GM23338 (cell line): ENCODE data around the gene ARHGAP12. TPM values are rescaled to one million over a fixed set of nuclear protein-coding genes. Genes with fewer than 3 reads are reported as not detected.
A peak's percentile ranks its signal among the peaks of the same experiment; 100 is the strongest.

ENCODE experiments used
- ATAC-seq: fragments of 200-7000 bp; cut with Tn5 transposase; 3 replicates; pipeline ENCODE4 v1.9.1; 2020
- DNase-seq: peaks from one replicate; pipeline ENCODE4 v3.0.0-alpha.2; 2015; ENCODE audit warnings: low spot score
- H2AFZ ChIP-seq: fragments of 200-600 bp; sonication (generic); 2 replicates; pipeline ENCODE4 v1.8.0; 2016; ENCODE audit warnings: antibody characterized with exemption, mild to moderate bottlenecking, moderate library complexity
- H3F3A ChIP-seq: fragments of 200-600 bp; sonication (generic); replicated peaks from 2 replicates; pipeline ENCODE4 v1.8.0; 2017; ENCODE audit warnings: antibody characterized with exemption, mixed run types, low read depth
- H3K27ac ChIP-seq: fragments of 200-600 bp; sonication (generic); 2 replicates; pipeline ENCODE4 v1.6.1; 2016; ENCODE audit warnings: low read depth
- H3K27me3 ChIP-seq: fragments of 200-600 bp; sonication (generic); 2 replicates; pipeline ENCODE4 v1.8.0; 2016; ENCODE audit warnings: mild to moderate bottlenecking, mixed run types, moderate library complexity; ENCODE audit not compliant: insufficient read depth
- H3K36me3 ChIP-seq: fragments of 200-600 bp; sonication (generic); 2 replicates; pipeline ENCODE4 v1.8.0; 2016; ENCODE audit warnings: mild to moderate bottlenecking; ENCODE audit not compliant: insufficient read depth
- H3K4me1 ChIP-seq: fragments of 200-600 bp; sonication (generic); 2 replicates; pipeline ENCODE4 v1.8.0; 2016; ENCODE audit warnings: mild to moderate bottlenecking, moderate library complexity; ENCODE audit not compliant: insufficient read depth
- H3K4me2 ChIP-seq: fragments of 200-600 bp; sonication (generic); 2 replicates; pipeline ENCODE4 v1.7.1; 2017; ENCODE audit warnings: mixed run types
- H3K4me3 ChIP-seq: fragments of 200-600 bp; sonication (generic); 2 replicates; pipeline ENCODE4 v1.6.1; 2016; ENCODE audit warnings: mixed run types
- H3K79me2 ChIP-seq: fragments of 200-600 bp; sonication (generic); replicated peaks from 2 replicates; pipeline ENCODE4 v1.8.0; 2017; ENCODE audit warnings: mild to moderate bottlenecking; ENCODE audit not compliant: insufficient read depth
- H3K9me2 ChIP-seq: fragments of 200-600 bp; sonication (generic); 2 replicates; pipeline ENCODE4 v1.8.0; 2017; ENCODE audit not compliant: insufficient read depth
- H4K20me1 ChIP-seq: fragments of 200-600 bp; sonication (generic); replicated peaks from 2 replicates; pipeline ENCODE4 v1.8.0; 2017; ENCODE audit warnings: mild to moderate bottlenecking; ENCODE audit not compliant: insufficient read depth
- H3K27ac Mint-ChIP-seq: 2 replicates; pipeline ENCODE4 v1.8.0; 2020; ENCODE audit warnings: inconsistent platforms, mild to moderate bottlenecking, moderate library complexity, mixed read lengths
- H3K27me3 Mint-ChIP-seq: 3 replicates; pipeline ENCODE4 v1.8.0; 2022; ENCODE audit warnings: low read depth, mild to moderate bottlenecking, moderate library complexity, mixed read lengths, inconsistent platforms; ENCODE audit not compliant: insufficient read depth, poor library complexity
- H3K36me3 Mint-ChIP-seq: 3 replicates; pipeline ENCODE4 v1.8.0; 2021; ENCODE audit warnings: low read depth, mild to moderate bottlenecking, inconsistent platforms, moderate library complexity, mixed read lengths
- H3K4me1 Mint-ChIP-seq: 3 replicates; pipeline ENCODE4 v1.8.0; 2020; ENCODE audit warnings: mild to moderate bottlenecking, inconsistent platforms, mixed read lengths
- H3K4me3 Mint-ChIP-seq: 3 replicates; pipeline ENCODE4 v1.8.0; 2021; ENCODE audit warnings: moderate library complexity, mild to moderate bottlenecking, inconsistent platforms, mixed read lengths
- H3K9me3 Mint-ChIP-seq: 3 replicates; pipeline ENCODE4 v1.8.0; 2020; ENCODE audit warnings: moderate library complexity, mild to moderate bottlenecking, inconsistent platforms, mixed read lengths
- CREB1 ChIP-seq: fragments of 250-450 bp; sonication (Bioruptor Pico); IDR thresholded peaks from 2 replicates; pipeline ENCODE4 v1.5.0; 2020; ENCODE audit warnings: low read depth, mild to moderate bottlenecking, moderate library complexity
- EZH2 ChIP-seq: fragments of 200-600 bp; sonication (generic); IDR thresholded peaks from one replicate; pipeline ENCODE4 v1.8.0; 2017; ENCODE audit warnings: antibody characterized with exemption, mild to moderate bottlenecking, low read depth; ENCODE audit not compliant: unreplicated experiment
- EZH2phosphoT487 ChIP-seq: fragments of 200-600 bp; sonication (generic); IDR thresholded peaks from one replicate; pipeline ENCODE4 v1.8.1; 2018; ENCODE audit warnings: antibody characterized with exemption; ENCODE audit not compliant: unreplicated experiment
- JUNB ChIP-seq: IDR thresholded peaks from one replicate; pipeline ENCODE4 v1.6.1; 2016; ENCODE audit warnings: antibody characterized with exemption; ENCODE audit not compliant: unreplicated experiment
- NANOG ChIP-seq: IDR thresholded peaks from 2 replicates; pipeline ENCODE4 v1.6.1; 2016; ENCODE audit warnings: antibody characterized with exemption, borderline replicate concordance
- POLR2AphosphoS5 ChIP-seq: IDR thresholded peaks from 2 replicates; pipeline ENCODE4 v1.6.1; 2016; ENCODE audit warnings: antibody characterized with exemption, low read depth
- STAT1 ChIP-seq: IDR thresholded peaks from one replicate; pipeline ENCODE4 v1.6.1; 2016; ENCODE audit warnings: antibody characterized with exemption; ENCODE audit not compliant: unreplicated experiment
- ZNF114 ChIP-seq: fragments of 250-450 bp; sonication (Bioruptor Pico); IDR thresholded peaks from 2 replicates; pipeline ENCODE4 v1.5.0; 2020; ENCODE audit warnings: mild to moderate bottlenecking, moderate library complexity
- ZNF331 ChIP-seq: fragments of 250-450 bp; sonication (Bioruptor Pico); IDR thresholded peaks from 2 replicates; pipeline ENCODE4 v1.5.0; 2020; ENCODE audit warnings: low read depth, mild to moderate bottlenecking, moderate library complexity
- polyA plus RNA-seq: library from polyadenylated mRNA; unstranded; fragments of >200 nt; fragmentation: Nextera tagmentation; extraction: Ambion mirVana; gene quantifications from 2 replicates; pipeline ENCODE4 v1.2.1, GENCODE V29; 2016
- total RNA-seq: library from RNA; depleted of rRNA; stranded (reverse); fragments of >200 nt; shearing (Covaris generic); gene quantifications from 2 replicates; pipeline ENCODE4 v1.2.3, GENCODE V29; 2014
- TF ChIP-seq, protein P1 (sequence below): IDR thresholded peaks from one replicate; pipeline ENCODE4 v1.6.1; 2018; ENCODE audit warnings: antibody characterized with exemption; ENCODE audit not compliant: unreplicated experiment
- TF ChIP-seq, protein P2 (sequence below): IDR thresholded peaks from 2 replicates; pipeline ENCODE4 v1.6.1; 2016; ENCODE audit warnings: antibody characterized with exemption
- TF ChIP-seq, protein P3 (sequence below), 2 experiments: fragments of 200-600 bp in 1 of 2; sonication (generic) in 1 of 2; conservative IDR thresholded peaks; 2 replicates each; pipeline versions ENCODE4 v1.5.1 to v1.6.1; 2016 to 2017; ENCODE audit warnings: antibody characterized with exemption in 2 of 2, low read depth in 2 of 2, mild to moderate bottlenecking in 2 of 2, moderate library complexity in 1 of 2
- TF ChIP-seq, protein P4 (sequence below): fragments of 250-450 bp; sonication (Bioruptor Pico); IDR thresholded peaks from 2 replicates; pipeline ENCODE4 v1.5.0; 2020; ENCODE audit warnings: mild to moderate bottlenecking, moderate library complexity

The ARHGAP12 gene
- total and polyA plus RNA-seq, 2 experiments from 2014 or later = 27.5 to 50.7 TPM

DNA sequence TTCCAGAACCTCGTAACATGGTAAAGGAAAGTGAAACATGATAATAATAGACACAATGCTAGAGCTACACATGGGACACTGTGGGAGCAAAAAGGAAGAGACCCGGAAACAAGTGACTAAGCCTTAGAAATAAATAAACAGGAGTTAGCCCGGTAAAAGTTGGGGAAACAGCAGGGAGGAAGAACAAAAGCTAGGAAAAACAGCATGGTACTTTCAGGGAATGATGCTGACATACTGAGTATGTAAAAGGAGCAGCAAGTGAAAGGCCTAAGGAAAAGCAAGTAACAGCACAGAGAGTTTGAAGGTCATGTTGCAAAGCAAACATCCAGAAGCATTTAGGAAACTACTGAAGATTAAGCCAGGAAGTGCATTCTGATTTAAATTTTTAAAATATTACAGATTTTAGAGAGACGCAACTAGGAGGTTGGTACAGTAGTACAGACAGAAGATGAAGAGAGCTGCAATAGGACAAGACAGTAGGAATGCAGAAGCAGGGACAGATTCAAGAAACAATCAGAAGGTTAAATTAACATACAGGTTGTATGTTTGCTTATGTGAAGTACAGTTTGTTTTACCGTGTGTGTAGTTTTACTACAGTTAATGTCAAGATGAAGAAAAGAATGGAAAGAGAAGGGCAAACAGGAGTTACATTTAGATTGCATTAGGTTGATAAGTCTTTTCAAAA is 63.7 kb downstream of the ARHGAP12 start:
- H3K27ac Mint-ChIP-seq = peak overlapping the region; percentile 93

More for the DNA sequence above, 63.7 kb downstream of the ARHGAP12 start:
- no peak overlapping the region; the same call in 1 of the 2 replicates for H3K4me3 ChIP-seq
- H3K36me3 ChIP-seq = no peaks in the 10 kb centered on the region
- peak overlapping the region; percentile 23 for H3K4me2 ChIP-seq
- Mint-ChIP-seq H3K9me3 (no peaks in the 10 kb centered on the region), H3K4me3 (peak overlapping the region; percentile 52), H3K4me1 (peaks cover 41% of the 10 kb centered on the region), H3K27me3 (peaks cover 2% of the 10 kb centered on the region), H3K36me3 (peaks cover 6% of the 10 kb centered on the region; the same call in 2 of the 3 replicates)
- no peaks in the 10 kb centered on the region for H4K20me1 ChIP-seq
- H3K9me2 ChIP-seq = no peaks in the 10 kb centered on the region
- no peak for TF ChIP-seq POLR2AphosphoS5
- no peak for TF ChIP-seq STAT1
- no peak for TF ChIP-seq ZNF331 (CRISPR knock-in tag)
- TF ChIP-seq, protein P1, sequence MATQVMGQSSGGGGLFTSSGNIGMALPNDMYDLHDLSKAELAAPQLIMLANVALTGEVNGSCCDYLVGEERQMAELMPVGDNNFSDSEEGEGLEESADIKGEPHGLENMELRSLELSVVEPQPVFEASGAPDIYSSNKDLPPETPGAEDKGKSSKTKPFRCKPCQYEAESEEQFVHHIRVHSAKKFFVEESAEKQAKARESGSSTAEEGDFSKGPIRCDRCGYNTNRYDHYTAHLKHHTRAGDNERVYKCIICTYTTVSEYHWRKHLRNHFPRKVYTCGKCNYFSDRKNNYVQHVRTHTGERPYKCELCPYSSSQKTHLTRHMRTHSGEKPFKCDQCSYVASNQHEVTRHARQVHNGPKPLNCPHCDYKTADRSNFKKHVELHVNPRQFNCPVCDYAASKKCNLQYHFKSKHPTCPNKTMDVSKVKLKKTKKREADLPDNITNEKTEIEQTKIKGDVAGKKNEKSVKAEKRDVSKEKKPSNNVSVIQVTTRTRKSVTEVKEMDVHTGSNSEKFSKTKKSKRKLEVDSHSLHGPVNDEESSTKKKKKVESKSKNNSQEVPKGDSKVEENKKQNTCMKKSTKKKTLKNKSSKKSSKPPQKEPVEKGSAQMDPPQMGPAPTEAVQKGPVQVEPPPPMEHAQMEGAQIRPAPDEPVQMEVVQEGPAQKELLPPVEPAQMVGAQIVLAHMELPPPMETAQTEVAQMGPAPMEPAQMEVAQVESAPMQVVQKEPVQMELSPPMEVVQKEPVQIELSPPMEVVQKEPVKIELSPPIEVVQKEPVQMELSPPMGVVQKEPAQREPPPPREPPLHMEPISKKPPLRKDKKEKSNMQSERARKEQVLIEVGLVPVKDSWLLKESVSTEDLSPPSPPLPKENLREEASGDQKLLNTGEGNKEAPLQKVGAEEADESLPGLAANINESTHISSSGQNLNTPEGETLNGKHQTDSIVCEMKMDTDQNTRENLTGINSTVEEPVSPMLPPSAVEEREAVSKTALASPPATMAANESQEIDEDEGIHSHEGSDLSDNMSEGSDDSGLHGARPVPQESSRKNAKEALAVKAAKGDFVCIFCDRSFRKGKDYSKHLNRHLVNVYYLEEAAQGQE = no peak
- no peak for TF ChIP-seq CREB1 (CRISPR knock-in tag)
- TF ChIP-seq ZNF114 = no peak
- no peak for TF ChIP-seq EZH2phosphoT487
- TF ChIP-seq, protein P2, sequence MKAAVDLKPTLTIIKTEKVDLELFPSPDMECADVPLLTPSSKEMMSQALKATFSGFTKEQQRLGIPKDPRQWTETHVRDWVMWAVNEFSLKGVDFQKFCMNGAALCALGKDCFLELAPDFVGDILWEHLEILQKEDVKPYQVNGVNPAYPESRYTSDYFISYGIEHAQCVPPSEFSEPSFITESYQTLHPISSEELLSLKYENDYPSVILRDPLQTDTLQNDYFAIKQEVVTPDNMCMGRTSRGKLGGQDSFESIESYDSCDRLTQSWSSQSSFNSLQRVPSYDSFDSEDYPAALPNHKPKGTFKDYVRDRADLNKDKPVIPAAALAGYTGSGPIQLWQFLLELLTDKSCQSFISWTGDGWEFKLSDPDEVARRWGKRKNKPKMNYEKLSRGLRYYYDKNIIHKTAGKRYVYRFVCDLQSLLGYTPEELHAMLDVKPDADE = no peak
- no peak for TF ChIP-seq NANOG
- no peak for TF ChIP-seq JUNB
- TF ChIP-seq, protein P3, sequence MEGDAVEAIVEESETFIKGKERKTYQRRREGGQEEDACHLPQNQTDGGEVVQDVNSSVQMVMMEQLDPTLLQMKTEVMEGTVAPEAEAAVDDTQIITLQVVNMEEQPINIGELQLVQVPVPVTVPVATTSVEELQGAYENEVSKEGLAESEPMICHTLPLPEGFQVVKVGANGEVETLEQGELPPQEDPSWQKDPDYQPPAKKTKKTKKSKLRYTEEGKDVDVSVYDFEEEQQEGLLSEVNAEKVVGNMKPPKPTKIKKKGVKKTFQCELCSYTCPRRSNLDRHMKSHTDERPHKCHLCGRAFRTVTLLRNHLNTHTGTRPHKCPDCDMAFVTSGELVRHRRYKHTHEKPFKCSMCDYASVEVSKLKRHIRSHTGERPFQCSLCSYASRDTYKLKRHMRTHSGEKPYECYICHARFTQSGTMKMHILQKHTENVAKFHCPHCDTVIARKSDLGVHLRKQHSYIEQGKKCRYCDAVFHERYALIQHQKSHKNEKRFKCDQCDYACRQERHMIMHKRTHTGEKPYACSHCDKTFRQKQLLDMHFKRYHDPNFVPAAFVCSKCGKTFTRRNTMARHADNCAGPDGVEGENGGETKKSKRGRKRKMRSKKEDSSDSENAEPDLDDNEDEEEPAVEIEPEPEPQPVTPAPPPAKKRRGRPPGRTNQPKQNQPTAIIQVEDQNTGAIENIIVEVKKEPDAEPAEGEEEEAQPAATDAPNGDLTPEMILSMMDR (conservative IDR thresholded peaks at IDR 0.05; ENCODE audit: low read depth in 2 of 2) = no peak
- no peak for TF ChIP-seq EZH2
- TF ChIP-seq, protein P4, sequence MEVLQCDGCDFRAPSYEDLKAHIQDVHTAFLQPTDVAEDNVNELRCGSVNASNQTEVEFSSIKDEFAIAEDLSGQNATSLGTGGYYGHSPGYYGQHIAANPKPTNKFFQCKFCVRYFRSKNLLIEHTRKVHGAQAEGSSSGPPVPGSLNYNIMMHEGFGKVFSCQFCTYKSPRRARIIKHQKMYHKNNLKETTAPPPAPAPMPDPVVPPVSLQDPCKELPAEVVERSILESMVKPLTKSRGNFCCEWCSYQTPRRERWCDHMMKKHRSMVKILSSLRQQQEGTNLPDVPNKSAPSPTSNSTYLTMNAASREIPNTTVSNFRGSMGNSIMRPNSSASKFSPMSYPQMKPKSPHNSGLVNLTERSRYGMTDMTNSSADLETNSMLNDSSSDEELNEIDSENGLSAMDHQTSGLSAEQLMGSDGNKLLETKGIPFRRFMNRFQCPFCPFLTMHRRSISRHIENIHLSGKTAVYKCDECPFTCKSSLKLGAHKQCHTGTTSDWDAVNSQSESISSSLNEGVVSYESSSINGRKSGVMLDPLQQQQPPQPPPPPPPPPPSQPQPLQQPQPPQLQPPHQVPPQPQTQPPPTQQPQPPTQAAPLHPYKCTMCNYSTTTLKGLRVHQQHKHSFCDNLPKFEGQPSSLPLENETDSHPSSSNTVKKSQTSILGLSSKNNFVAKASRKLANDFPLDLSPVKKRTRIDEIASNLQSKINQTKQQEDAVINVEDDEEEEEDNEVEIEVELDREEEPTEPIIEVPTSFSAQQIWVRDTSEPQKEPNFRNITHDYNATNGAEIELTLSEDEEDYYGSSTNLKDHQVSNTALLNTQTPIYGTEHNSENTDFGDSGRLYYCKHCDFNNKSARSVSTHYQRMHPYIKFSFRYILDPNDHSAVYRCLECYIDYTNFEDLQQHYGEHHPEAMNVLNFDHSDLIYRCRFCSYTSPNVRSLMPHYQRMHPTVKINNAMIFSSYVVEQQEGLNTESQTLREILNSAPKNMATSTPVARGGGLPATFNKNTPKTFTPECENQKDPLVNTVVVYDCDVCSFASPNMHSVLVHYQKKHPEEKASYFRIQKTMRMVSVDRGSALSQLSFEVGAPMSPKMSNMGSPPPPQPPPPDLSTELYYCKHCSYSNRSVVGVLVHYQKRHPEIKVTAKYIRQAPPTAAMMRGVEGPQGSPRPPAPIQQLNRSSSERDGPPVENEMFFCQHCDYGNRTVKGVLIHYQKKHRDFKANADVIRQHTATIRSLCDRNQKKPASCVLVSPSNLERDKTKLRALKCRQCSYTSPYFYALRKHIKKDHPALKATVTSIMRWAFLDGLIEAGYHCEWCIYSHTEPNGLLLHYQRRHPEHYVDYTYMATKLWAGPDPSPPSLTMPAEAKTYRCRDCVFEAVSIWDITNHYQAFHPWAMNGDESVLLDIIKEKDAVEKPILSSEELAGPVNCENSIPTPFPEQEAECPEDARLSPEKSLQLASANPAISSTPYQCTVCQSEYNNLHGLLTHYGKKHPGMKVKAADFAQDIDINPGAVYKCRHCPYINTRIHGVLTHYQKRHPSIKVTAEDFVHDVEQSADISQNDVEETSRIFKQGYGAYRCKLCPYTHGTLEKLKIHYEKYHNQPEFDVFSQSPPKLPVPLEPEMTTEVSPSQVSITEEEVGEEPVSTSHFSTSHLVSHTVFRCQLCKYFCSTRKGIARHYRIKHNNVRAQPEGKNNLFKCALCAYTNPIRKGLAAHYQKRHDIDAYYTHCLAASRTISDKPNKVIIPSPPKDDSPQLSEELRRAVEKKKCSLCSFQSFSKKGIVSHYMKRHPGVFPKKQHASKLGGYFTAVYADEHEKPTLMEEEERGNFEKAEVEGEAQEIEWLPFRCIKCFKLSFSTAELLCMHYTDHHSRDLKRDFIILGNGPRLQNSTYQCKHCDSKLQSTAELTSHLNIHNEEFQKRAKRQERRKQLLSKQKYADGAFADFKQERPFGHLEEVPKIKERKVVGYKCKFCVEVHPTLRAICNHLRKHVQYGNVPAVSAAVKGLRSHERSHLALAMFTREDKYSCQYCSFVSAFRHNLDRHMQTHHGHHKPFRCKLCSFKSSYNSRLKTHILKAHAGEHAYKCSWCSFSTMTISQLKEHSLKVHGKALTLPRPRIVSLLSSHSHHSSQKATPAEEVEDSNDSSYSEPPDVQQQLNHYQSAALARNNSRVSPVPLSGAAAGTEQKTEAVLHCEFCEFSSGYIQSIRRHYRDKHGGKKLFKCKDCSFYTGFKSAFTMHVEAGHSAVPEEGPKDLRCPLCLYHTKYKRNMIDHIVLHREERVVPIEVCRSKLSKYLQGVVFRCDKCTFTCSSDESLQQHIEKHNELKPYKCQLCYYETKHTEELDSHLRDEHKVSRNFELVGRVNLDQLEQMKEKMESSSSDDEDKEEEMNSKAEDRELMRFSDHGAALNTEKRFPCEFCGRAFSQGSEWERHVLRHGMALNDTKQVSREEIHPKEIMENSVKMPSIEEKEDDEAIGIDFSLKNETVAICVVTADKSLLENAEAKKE = no peak
- ATAC-seq (peak; percentile 98), DNase-seq (peak; percentile 82)
- H2AFZ ChIP-seq = no peak overlapping the region
- peaks cover 66% of the 10 kb centered on the region for H3K79me2 ChIP-seq
- peak overlapping the region; percentile 75 for H3K27ac ChIP-seq
- peaks cover 23% of the 10 kb centered on the region for H3K4me1 ChIP-seq
- no peaks in the 10 kb centered on the region for H3K27me3 ChIP-seq
- H3F3A ChIP-seq = 0 out of 2 replicates have a peak, but pooled peaks cover 2% of the 10 kb centered on the region
